Bone marrow (tissue), 2 donors: Measurements from ENCODE around the gene BIN1.
"Not testable (repeated sequence)": the region's sequence is repeated elsewhere in the genome, so short reads cannot be mapped to it uniquely, and the experiment has no call there.

ENCODE experiments used
- DNase-seq, 2 donors: peaks; one replicate each; lab custom pipeline; 2025; lab: John Stamatoyannopoulos, UW

BIN1 gene

GRCh38 chr2:127133793-127134192, 26.8 kb upstream of the BIN1 start:
- no peak for DNase-seq

- DNase-seq: no peak
Observed at GRCh38 chr2:127130421-127130820, 23.5 kb upstream of the BIN1 start.

GRCh38 chr2:127129937-127130336, 23.0 kb upstream of the BIN1 start:
- DNase-seq: no peak

- no peak for DNase-seq
Observed at GRCh38 chr2:127128445-127128904, 21.5 kb upstream of the BIN1 start.

- no peak for DNase-seq
Observed at GRCh38 chr2:127125821-127126220, 18.9 kb upstream of the BIN1 start.

GRCh38 chr2:127124426-127124825, 17.5 kb upstream of the BIN1 start:
- no peak for DNase-seq

GRCh38 chr2:127122361-127123027, 15.5 kb upstream of the BIN1 start:
- no peak for DNase-seq

- DNase-seq: no peak
Observed at GRCh38 chr2:127121776-127122176, 14.8 kb upstream of the BIN1 start.

- no peak for DNase-seq
Observed at GRCh38 chr2:127121353-127121752, 14.4 kb upstream of the BIN1 start.

- DNase-seq: not testable (repeated sequence)
Observed at GRCh38 chr2:127120408-127120807, 13.5 kb upstream of the BIN1 start.

GRCh38 chr2:127118467-127118866, 11.5 kb upstream of the BIN1 start:
- no peak for DNase-seq

GRCh38 chr2:127118038-127118437, 11.1 kb upstream of the BIN1 start:
- no peak for DNase-seq

- no peak for DNase-seq
Observed at GRCh38 chr2:127117603-127118002, 10.6 kb upstream of the BIN1 start.

GRCh38 chr2:127115471-127116199, 8.7 kb upstream of the BIN1 start:
- DNase-seq: no peak

- DNase-seq: no peak
Observed at GRCh38 chr2:127110985-127111384, 4.0 kb upstream of the BIN1 start.

GRCh38 chr2:127108090-127108523, 1.2 kb upstream of the BIN1 start:
- no peak for DNase-seq

GRCh38 chr2:127107622-127107999, 657 bp upstream of the BIN1 start:
- no peak for DNase-seq

GRCh38 chr2:127106457-127106990, 430 bp downstream of the BIN1 start:
- DNase-seq: no peak

- peak in 1 of 2 donors; percentile 33 for DNase-seq
Observed at GRCh38 chr2:127105656-127106456, 1.1 kb downstream of the BIN1 start.

- no peak for DNase-seq
Observed at GRCh38 chr2:127104881-127105655, 1.9 kb downstream of the BIN1 start.

GRCh38 chr2:127104166-127104660, 2.7 kb downstream of the BIN1 start:
- no peak for DNase-seq
